B cell (primary cell): ENCODE results near the gene NIPAL3. TPM values are rescaled to one million over a fixed set of nuclear protein-coding genes. Genes with fewer than 3 reads are reported as not detected.

Source experiments
- ATAC-seq: fragments of 200-7000 bp; cut with Tn5 transposase; one replicate; pipeline ENCODE4 v1.10.0; 2021; ENCODE audit warnings: low read depth, mild to moderate bottlenecking, moderate number of reproducible peaks, moderate library complexity
- CTCF ChIA-PET: fragments of 350-600 bp; sonication (Branson Sonifier 250); formaldehyde crosslinking; loops from one replicate; lab custom pipeline; 2021; ENCODE audit warnings: antibody characterized with exemption, inconsistent platforms; lab: Charles Lee
- POLR2A ChIA-PET: fragments of 350-600 bp; sonication (Branson Sonifier 250); formaldehyde crosslinking; loops from one replicate; lab custom pipeline; 2021; ENCODE audit warnings: antibody characterized with exemption; lab: Charles Lee
- DNase-seq: peaks from one replicate; pipeline ENCODE4 v3.0.0; 2013
- H2AFZ ChIP-seq: 2 replicates; pipeline ENCODE4 v1.6.1; 2012; ENCODE audit warnings: mild to moderate bottlenecking, low read depth, low read length; ENCODE audit not compliant: insufficient read depth, poor library complexity, severe bottlenecking
- H3K27ac ChIP-seq, 2 donors: 1 replicate in 1 of 2; 2 replicates in 1 of 2; pipeline ENCODE4 v1.5.1; 2012 to 2013; ENCODE audit warnings: low read length in 2 of 2, mild to moderate bottlenecking in 2 of 2, moderate library complexity in 1 of 2
- H3K27me3 ChIP-seq, 4 experiments: fragments of 200-600 bp in 1 of 4; sonication (generic) in 1 of 4; replicated peaks in 1 of 4; 1 replicate in 2 of 4; 2 replicates in 2 of 4; pipeline versions ENCODE4 v1.6.1 to v1.7.0; 2013 to 2016; ENCODE audit warnings: low read length in 3 of 4, mild to moderate bottlenecking in 2 of 4, mixed read lengths in 1 of 4, moderate library complexity in 1 of 4; ENCODE audit not compliant: insufficient read depth in 4 of 4, control insufficient read depth in 3 of 4; ENCODE audit errors: control extremely low read depth in 1 of 4
- H3K36me3 ChIP-seq, 2 experiments: replicated peaks in 1 of 2; 1 replicate in 1 of 2; 2 replicates in 1 of 2; pipeline versions ENCODE4 v1.6.1 to v1.7.1; 2013; ENCODE audit warnings: low read length in 1 of 2; ENCODE audit not compliant: insufficient read depth in 2 of 2, control insufficient read depth in 1 of 2; ENCODE audit errors: control extremely low read depth in 1 of 2, extremely low read depth in 1 of 2
- H3K4me1 ChIP-seq, 2 donors: fragments of 200-600 bp in 1 of 2; sonication (generic) in 1 of 2; 1 replicate in 1 of 2; 2 replicates in 1 of 2; pipeline versions ENCODE4 v1.5.1 to v1.6.1; 2013 to 2017; ENCODE audit warnings: low read length in 2 of 2; ENCODE audit not compliant: control insufficient read depth in 2 of 2, insufficient read depth in 2 of 2
- H3K4me2 ChIP-seq: replicated peaks from 2 replicates; pipeline ENCODE3; 2012; ENCODE audit warnings: mild to moderate bottlenecking, low read depth, low read length; ENCODE audit not compliant: poor library complexity, severe bottlenecking
- H3K4me3 ChIP-seq, 5 experiments: fragments of 200-600 bp in 1 of 5; sonication (generic) in 1 of 5; 1 replicate in 3 of 5; 2 replicates in 2 of 5; pipeline versions ENCODE4 v1.5.1 to v1.7.0; 2011 to 2016; ENCODE audit warnings: low read length in 4 of 5, mild to moderate bottlenecking in 4 of 5, low read depth in 2 of 5, control low read depth in 1 of 5, moderate library complexity in 1 of 5; ENCODE audit not compliant: insufficient read depth in 1 of 5; ENCODE audit errors: control extremely low read depth in 1 of 5, extremely low read depth in 1 of 5
- H3K79me2 ChIP-seq: fragments of 200-600 bp; sonication (generic); one replicate; pipeline ENCODE4 v1.6.0; 2016; ENCODE audit warnings: low read length; ENCODE audit not compliant: control insufficient read depth, insufficient read depth
- H3K9ac ChIP-seq: fragments of 200-600 bp; sonication (generic); 2 replicates; pipeline ENCODE4 v1.6.1; 2017; ENCODE audit warnings: mild to moderate bottlenecking, low read length, moderate library complexity
- H3K9me3 ChIP-seq, 3 donors: one replicate each; pipeline versions ENCODE4 v1.6.1 to v1.7.1; 2013; ENCODE audit warnings: low read length in 2 of 3; ENCODE audit not compliant: control insufficient read depth in 2 of 3, insufficient read depth in 1 of 3; ENCODE audit errors: control extremely low read depth in 1 of 3
- H4K20me1 ChIP-seq: 2 replicates; pipeline ENCODE4 v1.6.0; 2012; ENCODE audit warnings: mild to moderate bottlenecking, low read length; ENCODE audit not compliant: insufficient read depth, control insufficient read depth, poor library complexity, severe bottlenecking
- H3K27ac Mint-ChIP-seq: one replicate; pipeline ENCODE4 v1.8.0; 2021; ENCODE audit warnings: mixed read lengths
- H3K27me3 Mint-ChIP-seq: one replicate; pipeline ENCODE4 v1.8.0; 2021; ENCODE audit warnings: mixed read lengths
- H3K4me1 Mint-ChIP-seq: one replicate; pipeline ENCODE4 v1.8.0; 2021; ENCODE audit warnings: mixed read lengths
- H3K4me3 Mint-ChIP-seq: one replicate; pipeline ENCODE4 v1.8.0; 2021; ENCODE audit warnings: mixed read lengths
- H3K9me3 Mint-ChIP-seq: one replicate; pipeline ENCODE4 v1.8.0; 2022; ENCODE audit warnings: mixed read lengths; ENCODE audit not compliant: insufficient read depth
- CTCF ChIP-seq: fragments of 200-600 bp; IDR thresholded peaks from one replicate; pipeline ENCODE4 v1.8.0; 2022; ENCODE audit warnings: antibody characterized with exemption, mild to moderate bottlenecking
- EZH2 ChIP-seq: IDR thresholded peaks from 2 replicates; pipeline ENCODE4 v1.6.1; 2012; ENCODE audit warnings: borderline replicate concordance, low read depth, mild to moderate bottlenecking, moderate library complexity, low read length; ENCODE audit not compliant: insufficient read depth, poor library complexity, severe bottlenecking
- WGBS: methylation state at CpG from one replicate; pipeline ENCODE4 v1.1.5; 2013; ENCODE audit warnings: missing lambda C conversion rate; ENCODE audit not compliant: insufficient coverage; 5-methylcytosine and 5-hydroxymethylcytosine counted together
- intact Hi-C: fragments of 100-400 bp; cut with micrococcal nuclease; formaldehyde crosslinking; loops from one replicate; pipeline ENCODE4 v1.10.0; 2022
- polyA plus RNA-seq: library from polyadenylated mRNA; depleted of rRNA; stranded (reverse); fragments of >200 nt; gene quantifications from 2 replicates; pipeline ENCODE4 v1.2.3, GENCODE V29; 2012
- total RNA-seq, 2 donors: library from RNA; stranded (reverse); fragments of 120-200 nt in 1 of 2; gene quantifications; 1 replicate in 1 of 2; 2 replicates in 1 of 2; pipeline versions ENCODE4 v1.2.3 to v1.2.4, GENCODE V29; 2013 to 2022

Gene NIPAL3
- total and polyA plus RNA-seq, 2 donors (not counting 1 experiment from before 2014, with no cell fraction given), result 23.8 to 31.6 TPM

- H3K27ac Mint-ChIP-seq, result peak overlapping the region; percentile 84
- H3K4me1 ChIP-seq, result peaks cover 26 to 36% of the 10 kb centered on the region in 2 donors
- peak overlapping the region; percentile 92 for H3K4me3 Mint-ChIP-seq
- intact Hi-C loops, result loop anchor here (1.0 to 10.0 kb wide), 8 partner anchors 24 to 721 kb away; partner anchors contain the start of genes RCAN3, RPL11, RUNX3 and SRRM1
- peak overlapping the region; percentile 79 to 94 (median 86) for H3K4me3 ChIP-seq
- H3K79me2 ChIP-seq, result peaks cover 67% of the 10 kb centered on the region
- peaks cover 49% of the 10 kb centered on the region for H3K4me1 Mint-ChIP-seq
- no peaks in the 10 kb centered on the region for H3K27me3 ChIP-seq
- ChIA-PET CTCF (interaction anchor here (0.7 to 9.4 kb wide), 42 partner anchors 9 to 1479 kb away, joined by 3 to 133 read pairs (median 5); partner anchors contain the start of gene RCAN3), POLR2A (interaction anchor here (1.0 to 1.2 kb wide), 2 partner anchors 10 to 171 kb away, joined by 5 to 9 read pairs; no protein-coding TSS in a partner anchor)
- no peak for DNase-seq
- H3K9me3 ChIP-seq, result no peaks in the 10 kb centered on the region
- peaks cover 0 to 24% of the 10 kb centered on the region in 2 experiments for H3K36me3 ChIP-seq
- WGBS, result 2% methylated on average over 31 of the region's 35 CpGs
- H3K27me3 Mint-ChIP-seq, result no peaks in the 10 kb centered on the region
- H3K9me3 Mint-ChIP-seq, result no peaks in the 10 kb centered on the region
- peak overlapping the region; percentile 37 to 55 for H3K27ac ChIP-seq
- TF ChIP-seq CTCF, result no peak
- TF ChIP-seq EZH2, result no peak
- peak overlapping the region; percentile 88 for H3K4me2 ChIP-seq
- peak overlapping the region; percentile 88 for H3K9ac ChIP-seq
- peak; percentile 3 for ATAC-seq
- peak overlapping the region; percentile 92 for H2AFZ ChIP-seq
- H4K20me1 ChIP-seq, result peaks cover 34% of the 10 kb centered on the region
Observed at GRCh38 chr1:24415910-24416665, 486 bp downstream of the NIPAL3 start.
